HEK293 (cell line): ENCODE data around the gene MAP2.

Experiments
- CTCF ChIP-seq: fragments of 450-650 bp; formaldehyde crosslinking; IDR thresholded peaks from 2 replicates; pipeline ENCODE4 v1.5.1; 2016; ENCODE audit warnings: missing biosample characterization, missing genetic modification characterization
- INSM2 ChIP-seq: fragments of 450-650 bp; formaldehyde crosslinking; IDR thresholded peaks from 2 replicates; pipeline ENCODE4 v1.5.1; 2016; ENCODE audit warnings: missing biosample characterization, missing genetic modification characterization
- REST ChIP-seq: fragments of 450-650 bp; formaldehyde crosslinking; IDR thresholded peaks from 2 replicates; pipeline ENCODE4 v1.5.1; 2016; ENCODE audit warnings: missing biosample characterization, missing genetic modification characterization
- SALL2 ChIP-seq: fragments of 450-650 bp; formaldehyde crosslinking; IDR thresholded peaks from 2 replicates; pipeline ENCODE4 v1.5.0; 2017; ENCODE audit warnings: missing biosample characterization, mild to moderate bottlenecking, missing genetic modification characterization, borderline replicate concordance
- TCF7L2 ChIP-seq: IDR thresholded peaks from 2 replicates; pipeline ENCODE4 v1.6.1; 2011; ENCODE audit warnings: low read depth, mild to moderate bottlenecking, inconsistent platforms, low read length, moderate library complexity, borderline replicate concordance
- YY1 ChIP-seq: fragments of 450-650 bp; formaldehyde crosslinking; IDR thresholded peaks from 2 replicates; pipeline ENCODE4 v1.5.1; 2018; ENCODE audit warnings: missing biosample characterization, missing genetic modification characterization
- ZBTB48 ChIP-seq: fragments of 450-650 bp; formaldehyde crosslinking; IDR thresholded peaks from 2 replicates; pipeline ENCODE4 v1.5.1; 2016; ENCODE audit warnings: missing biosample characterization, missing genetic modification characterization
- ZNF274 ChIP-seq, 2 experiments: fragments of 200-500 bp in 1 of 2; fragments of 450-650 bp in 1 of 2; sonication (Bioruptor generic) in 1 of 2; formaldehyde crosslinking in 1 of 2; IDR thresholded peaks; 2 replicates each; pipeline versions ENCODE4 v1.5.1 to v1.6.1; 2014 to 2016; ENCODE audit warnings: borderline replicate concordance in 1 of 2, inconsistent platforms in 1 of 2, low read length in 1 of 2, missing biosample characterization in 1 of 2, missing genetic modification characterization in 1 of 2
- ZNF350 ChIP-seq: fragments of 450-650 bp; formaldehyde crosslinking; IDR thresholded peaks from 2 replicates; pipeline ENCODE4 v1.5.0; 2017; ENCODE audit warnings: missing biosample characterization, mild to moderate bottlenecking, missing genetic modification characterization
- ZNF48 ChIP-seq: fragments of 450-650 bp; formaldehyde crosslinking; IDR thresholded peaks from 2 replicates; pipeline ENCODE4 v1.5.1; 2016; ENCODE audit warnings: missing biosample characterization, missing genetic modification characterization
- ZNF585B ChIP-seq: fragments of 450-650 bp; formaldehyde crosslinking; IDR thresholded peaks from 2 replicates; pipeline ENCODE4 v1.5.1; 2016; ENCODE audit warnings: missing biosample characterization, missing genetic modification characterization
- TF ChIP-seq, protein P1 (sequence below): fragments of 450-650 bp; formaldehyde crosslinking; IDR thresholded peaks from 2 replicates; pipeline ENCODE4 v1.5.1; 2017; ENCODE audit warnings: missing biosample characterization, missing genetic modification characterization
- TF ChIP-seq, protein P2 (sequence below): fragments of 450-650 bp; IDR thresholded peaks from 2 replicates; pipeline ENCODE4 v1.5.1; 2018; ENCODE audit warnings: missing biosample characterization, missing genetic modification characterization

- TF ChIP-seq TCF7L2 (no peak), ZNF585B (no peak), CTCF (tag by site-specific recombination) (no peak), SALL2 (tag by site-specific recombination) (no peak), YY1 (no peak), INSM2 (no peak), ZNF350 (tag by site-specific recombination) (no peak), REST (tag by site-specific recombination) (no peak), ZBTB48 (no peak), ZNF274 (IDR thresholded peaks at IDR 0.05; ENCODE audit: low read length) (no peak), ZNF274 (tag by site-specific recombination; IDR thresholded peaks at IDR 0.05; ENCODE audit: borderline replicate concordance) (no peak), ZNF48 (no peak)
- TF ChIP-seq, protein P1, sequence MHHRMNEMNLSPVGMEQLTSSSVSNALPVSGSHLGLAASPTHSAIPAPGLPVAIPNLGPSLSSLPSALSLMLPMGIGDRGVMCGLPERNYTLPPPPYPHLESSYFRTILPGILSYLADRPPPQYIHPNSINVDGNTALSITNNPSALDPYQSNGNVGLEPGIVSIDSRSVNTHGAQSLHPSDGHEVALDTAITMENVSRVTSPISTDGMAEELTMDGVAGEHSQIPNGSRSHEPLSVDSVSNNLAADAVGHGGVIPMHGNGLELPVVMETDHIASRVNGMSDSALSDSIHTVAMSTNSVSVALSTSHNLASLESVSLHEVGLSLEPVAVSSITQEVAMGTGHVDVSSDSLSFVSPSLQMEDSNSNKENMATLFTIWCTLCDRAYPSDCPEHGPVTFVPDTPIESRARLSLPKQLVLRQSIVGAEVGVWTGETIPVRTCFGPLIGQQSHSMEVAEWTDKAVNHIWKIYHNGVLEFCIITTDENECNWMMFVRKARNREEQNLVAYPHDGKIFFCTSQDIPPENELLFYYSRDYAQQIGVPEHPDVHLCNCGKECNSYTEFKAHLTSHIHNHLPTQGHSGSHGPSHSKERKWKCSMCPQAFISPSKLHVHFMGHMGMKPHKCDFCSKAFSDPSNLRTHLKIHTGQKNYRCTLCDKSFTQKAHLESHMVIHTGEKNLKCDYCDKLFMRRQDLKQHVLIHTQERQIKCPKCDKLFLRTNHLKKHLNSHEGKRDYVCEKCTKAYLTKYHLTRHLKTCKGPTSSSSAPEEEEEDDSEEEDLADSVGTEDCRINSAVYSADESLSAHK (tag by site-specific recombination) = no peak
- TF ChIP-seq, protein P2, sequence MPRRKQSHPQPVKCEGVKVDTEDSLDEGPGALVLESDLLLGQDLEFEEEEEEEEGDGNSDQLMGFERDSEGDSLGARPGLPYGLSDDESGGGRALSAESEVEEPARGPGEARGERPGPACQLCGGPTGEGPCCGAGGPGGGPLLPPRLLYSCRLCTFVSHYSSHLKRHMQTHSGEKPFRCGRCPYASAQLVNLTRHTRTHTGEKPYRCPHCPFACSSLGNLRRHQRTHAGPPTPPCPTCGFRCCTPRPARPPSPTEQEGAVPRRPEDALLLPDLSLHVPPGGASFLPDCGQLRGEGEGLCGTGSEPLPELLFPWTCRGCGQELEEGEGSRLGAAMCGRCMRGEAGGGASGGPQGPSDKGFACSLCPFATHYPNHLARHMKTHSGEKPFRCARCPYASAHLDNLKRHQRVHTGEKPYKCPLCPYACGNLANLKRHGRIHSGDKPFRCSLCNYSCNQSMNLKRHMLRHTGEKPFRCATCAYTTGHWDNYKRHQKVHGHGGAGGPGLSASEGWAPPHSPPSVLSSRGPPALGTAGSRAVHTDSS (tag by site-specific recombination) = no peak
These were observed 12.1 kb upstream of the MAP2 start for GRCh38 chr2:209411718-209412117.
